ENCODE results near the gene EN1. TPM values are rescaled to one million over a fixed set of nuclear protein-coding genes. Genes with fewer than 3 reads are reported as not detected.
A peak's percentile ranks its signal among the peaks of the same experiment; 100 is the strongest.

Gene EN1
- total and polyA plus RNA-seq, 7 donors, result not detected

GRCh38 chr2:118842661-118843482, 4.6 kb downstream of the EN1 start:
- H3K36me3 ChIP-seq, result no peaks in the 10 kb centered on the region
- intact Hi-C loops (cut with DNase I), result no loop called here
- H3K4me1 ChIP-seq, result peaks cover 0 to 50% (median 48%) of the 10 kb centered on the region in 4 donors
- no peak for DNase-seq
- H3K27ac ChIP-seq, result no peak overlapping the region
- H3K27me3 ChIP-seq, result peaks cover 76 to 100% (median 99%) of the 10 kb centered on the region in 3 donors
- TF ChIP-seq EP300 (IDR thresholded peaks at IDR 0.05), result no peak
- no peak for TF ChIP-seq CTCF (IDR thresholded peaks at IDR 0.05)
- TF ChIP-seq POLR2AphosphoS5 (IDR thresholded peaks at IDR 0.05), result peak in 1 of 4 donors; percentile 15
- H3K9me3 ChIP-seq, result no peaks in the 10 kb centered on the region
- peak overlapping the region; percentile 2 to 38 (median 33) for H3K4me3 ChIP-seq
- 4 to 5% methylated on average over 60 of the region's 60 CpGs for WGBS, 2 donors

- intact Hi-C loops (cut with DNase I), result no loop called here
- Histone ChIP-seq H3K36me3 (no peaks in the 10 kb centered on the region), H3K9me3 (no peaks in the 10 kb centered on the region), H3K4me1 (peaks cover 0 to 41% (median 39%) of the 10 kb centered on the region in 4 donors), H3K4me3 (peak overlapping the region; percentile 2 to 38 (median 33)), H3K27ac (no peak overlapping the region), H3K27me3 (peaks cover 69 to 100% (median 99%) of the 10 kb centered on the region in 3 donors)
- TF ChIP-seq CTCF (IDR thresholded peaks at IDR 0.05) (no peak), POLR2AphosphoS5 (IDR thresholded peaks at IDR 0.05) (peak in 3 of 4 donors; percentile 51 to 74 (median 64))
- WGBS, 2 donors, result 5 to 13% methylated on average over 47 of the region's 47 CpGs
- DNase-seq, result no peak
Observed at GRCh38 chr2:118841828-118842461, 5.5 kb downstream of the EN1 start.

- intact Hi-C loops (cut with DNase I), result no loop called here
- H3K36me3 ChIP-seq, result no peaks in the 10 kb centered on the region
- DNase-seq, result no peak
- peak overlapping the region in 1 of 4 donors; percentile 38 for H3K4me3 ChIP-seq
- H3K27ac ChIP-seq, result no peak overlapping the region
- WGBS, 2 donors, result 22 to 43% methylated on average over 20 of the region's 20 CpGs
- no peaks in the 10 kb centered on the region for H3K9me3 ChIP-seq
- peaks cover 0 to 39% (median 34%) of the 10 kb centered on the region in 4 donors for H3K4me1 ChIP-seq
- TF ChIP-seq CTCF (IDR thresholded peaks at IDR 0.05), result no peak
- TF ChIP-seq POLR2A (IDR thresholded peaks at IDR 0.05), result no peak
- no peak for TF ChIP-seq POLR2AphosphoS5 (IDR thresholded peaks at IDR 0.05)
- no peak for TF ChIP-seq EP300 (IDR thresholded peaks at IDR 0.05)
- peaks cover 69 to 100% (median 99%) of the 10 kb centered on the region in 3 donors for H3K27me3 ChIP-seq
Observed at GRCh38 chr2:118841450-118841827, 6.0 kb downstream of the EN1 start.

- WGBS, 2 donors, result 33 to 47% methylated on average over 6 of the region's 6 CpGs
- TF ChIP-seq CTCF (IDR thresholded peaks at IDR 0.05), result no peak
- TF ChIP-seq EP300 (IDR thresholded peaks at IDR 0.05), result no peak
- no peak for TF ChIP-seq POLR2AphosphoS5 (IDR thresholded peaks at IDR 0.05)
- TF ChIP-seq POLR2A (IDR thresholded peaks at IDR 0.05), result no peak
- no peak overlapping the region for H3K4me3 ChIP-seq
- H3K9me3 ChIP-seq, result no peaks in the 10 kb centered on the region
- H3K27me3 ChIP-seq, result peaks cover 67 to 100% (median 99%) of the 10 kb centered on the region in 3 donors
- DNase-seq, result no peak
- no peaks in the 10 kb centered on the region for H3K36me3 ChIP-seq
- intact Hi-C loops (cut with DNase I), result no loop called here
- peaks cover 0 to 45% (median 44%) of the 10 kb centered on the region in 4 donors for H3K4me1 ChIP-seq
- no peak overlapping the region for H3K27ac ChIP-seq
Observed at GRCh38 chr2:118838741-118839455, 8.6 kb downstream of the EN1 start.
